Measurements from ENCODE around the gene TRDN.
"Not testable (repeated sequence)": the region's sequence is repeated elsewhere in the genome, so short reads cannot be mapped to it uniquely, and the experiment has no call there.

DNA sequence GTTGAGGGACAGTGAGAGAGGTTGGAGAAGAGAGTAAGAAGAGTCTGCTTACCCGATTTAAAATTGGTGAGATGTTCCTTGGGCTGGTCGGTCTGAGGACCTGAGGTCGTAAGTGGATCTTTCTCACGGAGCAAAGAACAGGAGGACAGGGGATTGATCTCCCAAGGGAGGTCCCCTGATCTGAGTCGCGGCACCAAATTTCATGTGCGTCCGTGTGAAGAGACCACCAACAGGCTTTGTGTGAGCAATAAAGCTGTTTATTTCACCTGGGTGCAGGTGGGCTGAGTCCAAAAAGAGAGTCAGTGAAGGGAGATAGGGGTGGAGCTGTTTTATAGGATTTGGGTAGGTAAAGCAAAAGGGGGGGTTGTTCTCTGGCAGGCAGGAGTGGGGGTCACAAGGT, 49.3 kb downstream of the TRDN start:
- not testable (repeated sequence) for TF ChIP-seq CTCF, POLR2A (IDR thresholded peaks at IDR 0.05)
